ENCODE measurements around the gene FIGN. TPM values are rescaled to one million over a fixed set of nuclear protein-coding genes. Genes with fewer than 3 reads are reported as not detected.

The FIGN gene
- total RNA-seq, 1 experiment from 2014 or later, result 19.4 TPM

- Mint-ChIP-seq H3K27me3 (ENCODE audit: low read depth) (no peaks in the 10 kb centered on the region), H3K4me1 (no peaks in the 10 kb centered on the region), H3K9me3 (no peaks in the 10 kb centered on the region), H3K27ac (no peak overlapping the region), H3K36me3 (no peaks in the 10 kb centered on the region), H3K4me3 (no peak overlapping the region)
- CTCF ChIA-PET, result no interaction called here
- DNase-seq (ENCODE audit: low spot score) (no peak), ATAC-seq (no peak)
- POLR2A ChIA-PET, result no interaction called here
- TF ChIP-seq CBFB (CRISPR knock-in tag; IDR thresholded peaks at IDR 0.05; ENCODE audit: low read depth) (no peak), ZNF138 (CRISPR knock-in tag; conservative IDR thresholded peaks at IDR 0.05) (no peak), ZMAT4 (CRISPR knock-in tag; IDR thresholded peaks at IDR 0.05) (no peak), ZNF281 (CRISPR knock-in tag; IDR thresholded peaks at IDR 0.05) (no peak), CTCF (IDR thresholded peaks at IDR 0.05) (no peak), MAX (CRISPR knock-in tag; IDR thresholded peaks at IDR 0.05) (no peak), ZNF263 (CRISPR knock-in tag; IDR thresholded peaks at IDR 0.05; ENCODE audit: low read depth) (no peak), ZSCAN18 (CRISPR knock-in tag; IDR thresholded peaks at IDR 0.05) (no peak), PREB (CRISPR knock-in tag; IDR thresholded peaks at IDR 0.05; ENCODE audit: borderline replicate concordance) (no peak), ATF6 (CRISPR knock-in tag; IDR thresholded peaks at IDR 0.05) (no peak), NR3C1 (CRISPR knock-in tag; conservative IDR thresholded peaks at IDR 0.05; ENCODE audit: low read depth) (no peak), NFYB (CRISPR knock-in tag; conservative IDR thresholded peaks at IDR 0.05; ENCODE audit: low read depth) (no peak), TP53 (CRISPR knock-in tag; IDR thresholded peaks at IDR 0.05) (no peak)
Observed at GRCh38 chr2:163564236-163564635, 171.6 kb downstream of the FIGN start.

GRCh38 chr2:163563336-163563735 lies 172.5 kb downstream of the FIGN start:
- H3K4me3 Mint-ChIP-seq, result no peak overlapping the region
- peaks cover 6% of the 10 kb centered on the region for H3K4me1 Mint-ChIP-seq
- no peak for TF ChIP-seq SMAD3 (CRISPR knock-in tag; IDR thresholded peaks at IDR 0.05; ENCODE audit: borderline replicate concordance)
- TF ChIP-seq IRF2 (CRISPR knock-in tag; IDR thresholded peaks at IDR 0.05; ENCODE audit: borderline replicate concordance, low read depth), result no peak
- TF ChIP-seq TEAD4 (CRISPR knock-in tag; IDR thresholded peaks at IDR 0.05), result no peak
- TF ChIP-seq SP1 (CRISPR knock-in tag; conservative IDR thresholded peaks at IDR 0.05), result no peak
- TF ChIP-seq FOXK1 (CRISPR knock-in tag; IDR thresholded peaks at IDR 0.05), result no peak
- H3K27ac Mint-ChIP-seq, result no peak overlapping the region
- ChIA-PET POLR2A (no interaction called here), CTCF (interaction anchor here (0.7 kb wide), 1 partner anchor 292 kb away, joined by 3 read pairs; no protein-coding TSS in a partner anchor)
- H3K9me3 Mint-ChIP-seq, result no peaks in the 10 kb centered on the region
- H3K36me3 Mint-ChIP-seq, result no peaks in the 10 kb centered on the region
- DNase-seq (ENCODE audit: low spot score) (no peak), ATAC-seq (no peak)
- no peaks in the 10 kb centered on the region for H3K27me3 Mint-ChIP-seq (ENCODE audit: low read depth)
